Fibroblast of lung (primary cell): Measurements from ENCODE around the gene DMRT2. TPM values are rescaled to one million over a fixed set of nuclear protein-coding genes. Genes with fewer than 3 reads are reported as not detected.

Source experiments
- DNase-seq, 2 donors: peaks; one replicate each; pipeline versions ENCODE4 v3.0.0 to v3.0.0-alpha.2; 2010; ENCODE audit warnings: low read depth in 2 of 2
- H2AFZ ChIP-seq: 2 replicates; pipeline ENCODE4 v1.5.1; 2012; ENCODE audit warnings: low read length, control low read depth, inconsistent platforms
- H3K27ac ChIP-seq: 2 replicates; pipeline ENCODE4 v1.5.1; 2011; ENCODE audit warnings: low read length, control low read depth; ENCODE audit not compliant: insufficient read depth
- H3K27me3 ChIP-seq: 2 replicates; pipeline ENCODE4 v1.5.1; 2011; ENCODE audit warnings: mild to moderate bottlenecking, low read length; ENCODE audit not compliant: control insufficient read depth, insufficient read depth
- H3K36me3 ChIP-seq: 2 replicates; pipeline ENCODE4 v1.5.1; 2011; ENCODE audit warnings: low read length; ENCODE audit not compliant: control insufficient read depth, insufficient read depth
- H3K4me1 ChIP-seq: 2 replicates; pipeline ENCODE4 v1.5.1; 2011; ENCODE audit warnings: low read length; ENCODE audit not compliant: control insufficient read depth, insufficient read depth; ENCODE audit errors: extremely low read depth
- H3K4me2 ChIP-seq: 2 replicates; pipeline ENCODE4 v1.5.1; 2011; ENCODE audit warnings: low read length, control low read depth; ENCODE audit not compliant: insufficient read depth; ENCODE audit errors: extremely low read depth
- H3K4me3 ChIP-seq, 4 experiments: fragments of 200-600 bp in 1 of 4; sonication (generic) in 1 of 4; replicated peaks in 1 of 4; 2 replicates each; pipeline ENCODE4 v1.5.1; 2011 to 2016; ENCODE audit warnings: low read length in 4 of 4, low read depth in 3 of 4, mild to moderate bottlenecking in 3 of 4, control low read depth in 2 of 4, inconsistent platforms in 1 of 4, mixed read lengths in 1 of 4; ENCODE audit not compliant: insufficient read depth in 1 of 4; ENCODE audit errors: control extremely low read depth in 1 of 4
- H3K79me2 ChIP-seq: 2 replicates; pipeline ENCODE4 v1.5.1; 2012; ENCODE audit warnings: mild to moderate bottlenecking, low read length, inconsistent platforms; ENCODE audit not compliant: control insufficient read depth, insufficient read depth
- H3K9ac ChIP-seq: 2 replicates; pipeline ENCODE4 v1.5.1; 2011; ENCODE audit warnings: mild to moderate bottlenecking, low read length, control low read depth; ENCODE audit not compliant: insufficient read depth
- H3K9me3 ChIP-seq: 2 replicates; pipeline ENCODE4 v1.5.1; 2012; ENCODE audit warnings: low read depth, low read length; ENCODE audit not compliant: control insufficient read depth, insufficient read depth
- H4K20me1 ChIP-seq: 2 replicates; pipeline ENCODE4 v1.5.1; 2011; ENCODE audit warnings: low read length; ENCODE audit not compliant: control insufficient read depth, insufficient read depth; ENCODE audit errors: extremely low read depth
- CTCF ChIP-seq, 2 donors: IDR thresholded peaks in 1 of 2; conservative IDR thresholded peaks in 1 of 2; 1 replicate in 1 of 2; 2 replicates in 1 of 2; pipeline ENCODE4 v1.5.1; 2011 to 2012; ENCODE audit warnings: low read length in 2 of 2, control low read depth in 1 of 2, inconsistent platforms in 1 of 2, low read depth in 1 of 2, mild to moderate bottlenecking in 1 of 2
- EZH2 ChIP-seq: IDR thresholded peaks from 2 replicates; pipeline ENCODE4 v1.5.1; 2012; ENCODE audit warnings: low read length, control low read depth, mild to moderate bottlenecking; ENCODE audit errors: missing control alignments
- polyA plus RNA-seq, 2 donors: library from polyadenylated mRNA; depleted of rRNA in 1 of 2; stranded (reverse) in 1 of 2; unstranded in 1 of 2; fragments of >200 nt; gene quantifications; 2 replicates each; pipeline ENCODE4 v1.2.1, GENCODE V29; 2011 to 2012; ENCODE audit warnings: missing spikeins in 1 of 2
- total RNA-seq: library from RNA; depleted of rRNA; stranded (reverse); fragments of >200 nt; gene quantifications from 2 replicates; pipeline ENCODE4 v1.2.1, GENCODE V29; 2014

The DMRT2 gene
- total and polyA plus RNA-seq, 2 donors (not counting 1 experiment from before 2014, with no cell fraction given) = 0.16 TPM; not detected in 1

GRCh38 chr9:1047591-1048230 is 2.4 kb upstream of the DMRT2 start:
- no peaks in the 10 kb centered on the region for H3K9me3 ChIP-seq
- no peak overlapping the region for H3K27ac ChIP-seq
- H3K4me1 ChIP-seq = no peaks in the 10 kb centered on the region
- H4K20me1 ChIP-seq = no peaks in the 10 kb centered on the region
- no peak overlapping the region for H3K9ac ChIP-seq
- H3K79me2 ChIP-seq = no peaks in the 10 kb centered on the region
- peak overlapping the region; percentile 11 for H2AFZ ChIP-seq
- H3K4me3 ChIP-seq = peak overlapping the region; percentile 13 to 72 (median 49)
- peaks cover 26% of the 10 kb centered on the region for H3K27me3 ChIP-seq
- H3K4me2 ChIP-seq = peak overlapping the region; percentile 67
- peak in 1 of 2 donors; percentile 21 for DNase-seq
- H3K36me3 ChIP-seq = no peaks in the 10 kb centered on the region
- TF ChIP-seq EZH2 (no peak), CTCF (conservative IDR thresholded peaks at IDR 0.05 in 1 of 2, IDR thresholded peaks at IDR 0.05 in 1 of 2; ENCODE audit: low read depth in 1 of 2, low read length in 2 of 2) (no peak)

- H3K9ac ChIP-seq = no peak overlapping the region
- peak overlapping the region; percentile 13 to 72 (median 49) for H3K4me3 ChIP-seq
- peak overlapping the region; percentile 67 for H3K4me2 ChIP-seq
- H2AFZ ChIP-seq = peak overlapping the region; percentile 11
- H3K4me1 ChIP-seq = no peaks in the 10 kb centered on the region
- no peak for TF ChIP-seq EZH2
- TF ChIP-seq CTCF (conservative IDR thresholded peaks at IDR 0.05 in 1 of 2, IDR thresholded peaks at IDR 0.05 in 1 of 2; ENCODE audit: low read depth in 1 of 2, low read length in 2 of 2) = no peak
- H3K79me2 ChIP-seq = no peaks in the 10 kb centered on the region
- no peaks in the 10 kb centered on the region for H3K9me3 ChIP-seq
- no peaks in the 10 kb centered on the region for H4K20me1 ChIP-seq
- no peaks in the 10 kb centered on the region for H3K36me3 ChIP-seq
- no peak overlapping the region for H3K27ac ChIP-seq
- H3K27me3 ChIP-seq = peaks cover 28% of the 10 kb centered on the region
- DNase-seq = no peak
Observed at GRCh38 chr9:1048231-1048619, 1.9 kb upstream of the DMRT2 start.

- Histone ChIP-seq H3K27me3 (peaks cover 26% of the 10 kb centered on the region), H3K79me2 (no peaks in the 10 kb centered on the region), H4K20me1 (no peaks in the 10 kb centered on the region), H3K4me2 (no peak overlapping the region), H3K4me1 (no peaks in the 10 kb centered on the region), H3K4me3 (no peak overlapping the region), H3K9ac (no peak overlapping the region), H3K9me3 (no peaks in the 10 kb centered on the region), H3K27ac (no peak overlapping the region), H3K36me3 (no peaks in the 10 kb centered on the region), H2AFZ (no peak overlapping the region)
- no peak for DNase-seq
- TF ChIP-seq EZH2 (peak; percentile 9), CTCF (conservative IDR thresholded peaks at IDR 0.05 in 1 of 2, IDR thresholded peaks at IDR 0.05 in 1 of 2; ENCODE audit: low read depth in 1 of 2, low read length in 2 of 2) (no peak)
Observed at GRCh38 chr9:1048811-1049210, 1.3 kb upstream of the DMRT2 start.
